Left lung (tissue), 14 donors: ENCODE measurements around the gene BLOC1S5. TPM values are rescaled to one million over a fixed set of nuclear protein-coding genes. Genes with fewer than 3 reads are reported as not detected.

Experiments used
- ATAC-seq: fragments of 200-7000 bp; cut with Tn5 transposase; one replicate; pipeline ENCODE4 v1.9.1; 2020; ENCODE audit warnings: moderate library complexity
- DNase-seq, 4 donors: peaks; one replicate each; pipeline ENCODE4 v3.0.0-alpha.2; 2013 to 2020
- H3K27ac ChIP-seq, 2 donors: fragments of 200-600 bp; sonication (generic) in 1 of 2; one replicate each; pipeline versions ENCODE4 v1.5.0 to v1.8.0; 2020 to 2021
- H3K27me3 ChIP-seq, 2 donors: fragments of 200-600 bp; sonication (generic) in 1 of 2; one replicate each; pipeline versions ENCODE4 v1.5.0 to v1.8.0; 2020 to 2021
- H3K36me3 ChIP-seq, 2 donors: fragments of 200-600 bp; sonication (generic) in 1 of 2; one replicate each; pipeline versions ENCODE4 v1.5.0 to v1.8.0; 2020 to 2021
- H3K4me1 ChIP-seq, 2 donors: fragments of 200-600 bp; one replicate each; pipeline ENCODE4 v1.8.0; 2021
- H3K4me3 ChIP-seq, 2 donors: fragments of 200-600 bp; sonication (generic) in 1 of 2; one replicate each; pipeline versions ENCODE4 v1.5.0 to v1.8.0; 2020 to 2021; ENCODE audit warnings: mild to moderate bottlenecking in 1 of 2
- H3K9me3 ChIP-seq, 2 donors: fragments of 200-600 bp; sonication (generic) in 1 of 2; one replicate each; pipeline versions ENCODE4 v1.5.0 to v1.8.0; 2020 to 2021
- CTCF ChIP-seq, 2 donors: fragments of 200-600 bp; sonication (generic) in 1 of 2; IDR thresholded peaks; one replicate each; pipeline versions ENCODE4 v1.5.0 to v1.8.0; 2021; ENCODE audit warnings: antibody characterized with exemption in 2 of 2
- intact Hi-C, 2 donors: fragments of 100-400 bp; cut with DNase I; formaldehyde crosslinking; loops; one replicate each; pipeline versions ENCODE4 v1.11.2 to v1.14.2; 2022
- long read RNA-seq, 12 donors: library from polyadenylated mRNA in 2 of 12; unstranded in 2 of 12; transcript quantifications; one replicate each; pipeline ENCODE4 v2.0.0 and lab custom pipeline, GENCODE V29; 2019 to 2026
- polyA plus RNA-seq, 6 donors: library from polyadenylated mRNA; unstranded; fragments of 120-200 nt; gene quantifications; one replicate each; pipeline ENCODE4 v1.2.1, GENCODE V29; 2013; ENCODE audit not compliant: insufficient read length in 6 of 6
- total RNA-seq, 2 donors: library from RNA; stranded (reverse); fragmentation: NEBNext Ultra II Directional; extraction: Animal tissue kit (Norgen Biotek cat#: 25700); gene quantifications; one replicate each; pipeline ENCODE4 v1.2.1, GENCODE V29; 2021
- donor health status: DM: no; HTN: yes; CAD: no.
- donor health status: DM: no; HTN: no; CAD: no.

The BLOC1S5 gene
- total RNA-seq = 10 to 100 TPM; 10.8 to 16.0 TPM
- polyA plus RNA-seq = 10 to 100 TPM; 17.8 to 22.6 (median 19.7) TPM
- long read RNA-seq, donor 1, transcript BLOC1S5-202 (5 exons, 2,684 nt) = major isoform, 20 of 22 reads
- long read RNA-seq, donor 1, partial matches to known transcripts = 0 of 22 reads
- long read RNA-seq, donor 1, other reads (novel, unspliced or antisense) = 0 of 22 reads
- long read RNA-seq, donor 2, transcript BLOC1S5-202 (5 exons, 2,684 nt) = major isoform, 8 of 9 reads
- long read RNA-seq, donor 2, partial matches to known transcripts = 0 of 9 reads
- long read RNA-seq, donor 2, other reads (novel, unspliced or antisense) = 0 of 9 reads
- long read RNA-seq, donor 3, transcript BLOC1S5-202 (5 exons, 2,684 nt) = major isoform, 10 of 11 reads
- long read RNA-seq, donor 3, partial matches to known transcripts = 0 of 11 reads
- long read RNA-seq, donor 3, other reads (novel, unspliced or antisense) = 0 of 11 reads
- long read RNA-seq, donor 4, transcript BLOC1S5-202 (5 exons, 2,684 nt) = major isoform, 8 of 8 reads
- long read RNA-seq, donor 4, partial matches to known transcripts = 0 of 8 reads
- long read RNA-seq, donor 4, other reads (novel, unspliced or antisense) = 0 of 8 reads
- long read RNA-seq, donor 5, transcript BLOC1S5-202 (5 exons, 2,684 nt) = major isoform, 6 of 7 reads
- long read RNA-seq, donor 5, partial matches to known transcripts = 0 of 7 reads
- long read RNA-seq, donor 5, other reads (novel, unspliced or antisense) = 0 of 7 reads
- long read RNA-seq, donor 6, transcript BLOC1S5-202 (5 exons, 2,684 nt) = major isoform, 5 of 7 reads
- long read RNA-seq, donor 6, partial matches to known transcripts = 0 of 7 reads
- long read RNA-seq, donor 6, other reads (novel, unspliced or antisense) = 0 of 7 reads
- long read RNA-seq, donor 7, partial matches to known transcripts = 0 of 6 reads
- long read RNA-seq, donor 7, other reads (novel, unspliced or antisense) = 0 of 6 reads
- long read RNA-seq, donor 8, transcript BLOC1S5-202 (5 exons, 2,684 nt) = major isoform, 8 of 9 reads
- long read RNA-seq, donor 8, partial matches to known transcripts = 0 of 9 reads
- long read RNA-seq, donor 8, other reads (novel, unspliced or antisense) = 0 of 9 reads
- long read RNA-seq, donor 9, partial matches to known transcripts = 0 of 1 reads
- long read RNA-seq, donor 9, other reads (novel, unspliced or antisense) = 0 of 1 reads
- long read RNA-seq, donor 10, transcript BLOC1S5-202 (5 exons, 2,684 nt) = major isoform, 7 of 7 reads
- long read RNA-seq, donor 10, partial matches to known transcripts = 0 of 7 reads
- long read RNA-seq, donor 10, other reads (novel, unspliced or antisense) = 0 of 7 reads
- long read RNA-seq, donor 11, transcript BLOC1S5-202 (5 exons, 2,684 nt) = major isoform, 7 of 7 reads
- long read RNA-seq, donor 11, partial matches to known transcripts = 0 of 7 reads
- long read RNA-seq, donor 11, other reads (novel, unspliced or antisense) = 0 of 7 reads
- long read RNA-seq, donor 12, transcript BLOC1S5-202 (5 exons, 2,684 nt) = major isoform, 8 of 8 reads
- long read RNA-seq, donor 12, partial matches to known transcripts = 0 of 8 reads
- long read RNA-seq, donor 12, other reads (novel, unspliced or antisense) = 0 of 8 reads

GRCh38 chr6:8063761-8064637, at the start of gene BLOC1S5:
Gene BLOC1S5, minus strand, starts transcription at chr6:8064389. Its CDS starts 13 bp downstream, at chr6:8064376.
- Histone ChIP-seq H3K4me1 (peaks cover 0 to 17% of the 10 kb centered on the region in 2 donors), H3K27ac (peak within 1 kb of the TSS; percentile 86 to 87), H3K9me3 (no peaks in the 10 kb centered on the region), H3K27me3 (no peaks in the 10 kb centered on the region), H3K4me3 (peak within 1 kb of the TSS; percentile 84 to 88), H3K36me3 (peaks cover 0 to 18% of the 10 kb centered on the region in 2 donors)
- intact Hi-C loops = no loop called here
- TF ChIP-seq CTCF (IDR thresholded peaks at IDR 0.05) = peak in 1 of 2 donors; percentile 18
- DNase-seq (peak; percentile 93 to 98 (median 97)), ATAC-seq (peak; percentile 99)

- ATAC-seq = no peak
- H3K27me3 ChIP-seq = no peaks in the 10 kb centered on the region
- DNase-seq = no peak
- no peaks in the 10 kb centered on the region for H3K9me3 ChIP-seq
- intact Hi-C loops = no loop called here
- no peak for TF ChIP-seq CTCF (IDR thresholded peaks at IDR 0.05)
- no peak overlapping the region for H3K27ac ChIP-seq
- no peaks in the 10 kb centered on the region for H3K36me3 ChIP-seq
- H3K4me1 ChIP-seq = no peaks in the 10 kb centered on the region
- no peak overlapping the region for H3K4me3 ChIP-seq
These were observed 49.0 kb upstream of the BLOC1S5 start for GRCh38 chr6:8113131-8113654.

GRCh38 chr6:8110725-8111124, 46.5 kb upstream of the BLOC1S5 start:
- intact Hi-C loops = no loop called here
- H3K4me3 ChIP-seq = no peak overlapping the region
- TF ChIP-seq CTCF (IDR thresholded peaks at IDR 0.05) = no peak
- no peak for DNase-seq
- no peak for ATAC-seq
- no peaks in the 10 kb centered on the region for H3K36me3 ChIP-seq
- no peak overlapping the region for H3K27ac ChIP-seq
- no peaks in the 10 kb centered on the region for H3K9me3 ChIP-seq
- no peaks in the 10 kb centered on the region for H3K4me1 ChIP-seq
- peaks cover 0 to 5% of the 10 kb centered on the region in 2 donors for H3K27me3 ChIP-seq

- no peak overlapping the region for H3K4me3 ChIP-seq
- H3K9me3 ChIP-seq = no peaks in the 10 kb centered on the region
- no peak for DNase-seq
- TF ChIP-seq CTCF (IDR thresholded peaks at IDR 0.05) = no peak
- intact Hi-C loops = no loop called here
- H3K36me3 ChIP-seq = no peaks in the 10 kb centered on the region
- H3K4me1 ChIP-seq = no peaks in the 10 kb centered on the region
- H3K27me3 ChIP-seq = peaks cover 0 to 5% of the 10 kb centered on the region in 2 donors
- H3K27ac ChIP-seq = no peak overlapping the region
- ATAC-seq = no peak
These were observed 46.0 kb upstream of the BLOC1S5 start for GRCh38 chr6:8110117-8110721.
